ENCODE data around the gene UBE2Q2.
"Not testable (repeated sequence)": the region's sequence is repeated elsewhere in the genome, so short reads cannot be mapped to it uniquely, and the experiment has no call there.

GRCh38 chr15:75866045-75866444, 22.8 kb downstream of the UBE2Q2 start:
- TF ChIP-seq, protein P1, sequence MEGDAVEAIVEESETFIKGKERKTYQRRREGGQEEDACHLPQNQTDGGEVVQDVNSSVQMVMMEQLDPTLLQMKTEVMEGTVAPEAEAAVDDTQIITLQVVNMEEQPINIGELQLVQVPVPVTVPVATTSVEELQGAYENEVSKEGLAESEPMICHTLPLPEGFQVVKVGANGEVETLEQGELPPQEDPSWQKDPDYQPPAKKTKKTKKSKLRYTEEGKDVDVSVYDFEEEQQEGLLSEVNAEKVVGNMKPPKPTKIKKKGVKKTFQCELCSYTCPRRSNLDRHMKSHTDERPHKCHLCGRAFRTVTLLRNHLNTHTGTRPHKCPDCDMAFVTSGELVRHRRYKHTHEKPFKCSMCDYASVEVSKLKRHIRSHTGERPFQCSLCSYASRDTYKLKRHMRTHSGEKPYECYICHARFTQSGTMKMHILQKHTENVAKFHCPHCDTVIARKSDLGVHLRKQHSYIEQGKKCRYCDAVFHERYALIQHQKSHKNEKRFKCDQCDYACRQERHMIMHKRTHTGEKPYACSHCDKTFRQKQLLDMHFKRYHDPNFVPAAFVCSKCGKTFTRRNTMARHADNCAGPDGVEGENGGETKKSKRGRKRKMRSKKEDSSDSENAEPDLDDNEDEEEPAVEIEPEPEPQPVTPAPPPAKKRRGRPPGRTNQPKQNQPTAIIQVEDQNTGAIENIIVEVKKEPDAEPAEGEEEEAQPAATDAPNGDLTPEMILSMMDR (IDR thresholded peaks at IDR 0.05), result not testable (repeated sequence)
- TF ChIP-seq POLR2A (IDR thresholded peaks at IDR 0.05; ENCODE audit: low read depth), result not testable (repeated sequence)
